GM23338 (cell line): ENCODE measurements around the gene S1PR3. TPM values are rescaled to one million over a fixed set of nuclear protein-coding genes. Genes with fewer than 3 reads are reported as not detected.

Experiments
- ATAC-seq: fragments of 200-7000 bp; cut with Tn5 transposase; 3 replicates; pipeline ENCODE4 v1.9.1; 2020
- DNase-seq: peaks from one replicate; pipeline ENCODE4 v3.0.0-alpha.2; 2015; ENCODE audit warnings: low spot score
- H2AFZ ChIP-seq: fragments of 200-600 bp; sonication (generic); 2 replicates; pipeline ENCODE4 v1.8.0; 2016; ENCODE audit warnings: antibody characterized with exemption, mild to moderate bottlenecking, moderate library complexity
- H3F3A ChIP-seq: fragments of 200-600 bp; sonication (generic); replicated peaks from 2 replicates; pipeline ENCODE4 v1.8.0; 2017; ENCODE audit warnings: antibody characterized with exemption, mixed run types, low read depth
- H3K27ac ChIP-seq: fragments of 200-600 bp; sonication (generic); 2 replicates; pipeline ENCODE4 v1.6.1; 2016; ENCODE audit warnings: low read depth
- H3K27me3 ChIP-seq: fragments of 200-600 bp; sonication (generic); 2 replicates; pipeline ENCODE4 v1.8.0; 2016; ENCODE audit warnings: mild to moderate bottlenecking, mixed run types, moderate library complexity; ENCODE audit not compliant: insufficient read depth
- H3K36me3 ChIP-seq: fragments of 200-600 bp; sonication (generic); 2 replicates; pipeline ENCODE4 v1.8.0; 2016; ENCODE audit warnings: mild to moderate bottlenecking; ENCODE audit not compliant: insufficient read depth
- H3K4me1 ChIP-seq: fragments of 200-600 bp; sonication (generic); 2 replicates; pipeline ENCODE4 v1.8.0; 2016; ENCODE audit warnings: mild to moderate bottlenecking, moderate library complexity; ENCODE audit not compliant: insufficient read depth
- H3K4me2 ChIP-seq: fragments of 200-600 bp; sonication (generic); 2 replicates; pipeline ENCODE4 v1.7.1; 2017; ENCODE audit warnings: mixed run types
- H3K4me3 ChIP-seq: fragments of 200-600 bp; sonication (generic); 2 replicates; pipeline ENCODE4 v1.6.1; 2016; ENCODE audit warnings: mixed run types
- H3K79me2 ChIP-seq: fragments of 200-600 bp; sonication (generic); replicated peaks from 2 replicates; pipeline ENCODE4 v1.8.0; 2017; ENCODE audit warnings: mild to moderate bottlenecking; ENCODE audit not compliant: insufficient read depth
- H3K9me2 ChIP-seq: fragments of 200-600 bp; sonication (generic); 2 replicates; pipeline ENCODE4 v1.8.0; 2017; ENCODE audit not compliant: insufficient read depth
- H4K20me1 ChIP-seq: fragments of 200-600 bp; sonication (generic); replicated peaks from 2 replicates; pipeline ENCODE4 v1.8.0; 2017; ENCODE audit warnings: mild to moderate bottlenecking; ENCODE audit not compliant: insufficient read depth
- H3K27ac Mint-ChIP-seq: 2 replicates; pipeline ENCODE4 v1.8.0; 2020; ENCODE audit warnings: inconsistent platforms, mild to moderate bottlenecking, moderate library complexity, mixed read lengths
- H3K27me3 Mint-ChIP-seq: 3 replicates; pipeline ENCODE4 v1.8.0; 2022; ENCODE audit warnings: low read depth, mild to moderate bottlenecking, moderate library complexity, mixed read lengths, inconsistent platforms; ENCODE audit not compliant: insufficient read depth, poor library complexity
- H3K36me3 Mint-ChIP-seq: 3 replicates; pipeline ENCODE4 v1.8.0; 2021; ENCODE audit warnings: low read depth, mild to moderate bottlenecking, inconsistent platforms, moderate library complexity, mixed read lengths
- H3K4me1 Mint-ChIP-seq: 3 replicates; pipeline ENCODE4 v1.8.0; 2020; ENCODE audit warnings: mild to moderate bottlenecking, inconsistent platforms, mixed read lengths
- H3K4me3 Mint-ChIP-seq: 3 replicates; pipeline ENCODE4 v1.8.0; 2021; ENCODE audit warnings: moderate library complexity, mild to moderate bottlenecking, inconsistent platforms, mixed read lengths
- H3K9me3 Mint-ChIP-seq: 3 replicates; pipeline ENCODE4 v1.8.0; 2020; ENCODE audit warnings: moderate library complexity, mild to moderate bottlenecking, inconsistent platforms, mixed read lengths
- CREB1 ChIP-seq: fragments of 250-450 bp; sonication (Bioruptor Pico); IDR thresholded peaks from 2 replicates; pipeline ENCODE4 v1.5.0; 2020; ENCODE audit warnings: low read depth, mild to moderate bottlenecking, moderate library complexity
- EZH2 ChIP-seq: fragments of 200-600 bp; sonication (generic); IDR thresholded peaks from one replicate; pipeline ENCODE4 v1.8.0; 2017; ENCODE audit warnings: antibody characterized with exemption, mild to moderate bottlenecking, low read depth; ENCODE audit not compliant: unreplicated experiment
- EZH2phosphoT487 ChIP-seq: fragments of 200-600 bp; sonication (generic); IDR thresholded peaks from one replicate; pipeline ENCODE4 v1.8.1; 2018; ENCODE audit warnings: antibody characterized with exemption; ENCODE audit not compliant: unreplicated experiment
- JUNB ChIP-seq: IDR thresholded peaks from one replicate; pipeline ENCODE4 v1.6.1; 2016; ENCODE audit warnings: antibody characterized with exemption; ENCODE audit not compliant: unreplicated experiment
- NANOG ChIP-seq: IDR thresholded peaks from 2 replicates; pipeline ENCODE4 v1.6.1; 2016; ENCODE audit warnings: antibody characterized with exemption, borderline replicate concordance
- POLR2AphosphoS5 ChIP-seq: IDR thresholded peaks from 2 replicates; pipeline ENCODE4 v1.6.1; 2016; ENCODE audit warnings: antibody characterized with exemption, low read depth
- ZNF114 ChIP-seq: fragments of 250-450 bp; sonication (Bioruptor Pico); IDR thresholded peaks from 2 replicates; pipeline ENCODE4 v1.5.0; 2020; ENCODE audit warnings: mild to moderate bottlenecking, moderate library complexity
- ZNF331 ChIP-seq: fragments of 250-450 bp; sonication (Bioruptor Pico); IDR thresholded peaks from 2 replicates; pipeline ENCODE4 v1.5.0; 2020; ENCODE audit warnings: low read depth, mild to moderate bottlenecking, moderate library complexity
- polyA plus RNA-seq: library from polyadenylated mRNA; unstranded; fragments of >200 nt; fragmentation: Nextera tagmentation; extraction: Ambion mirVana; gene quantifications from 2 replicates; pipeline ENCODE4 v1.2.1, GENCODE V29; 2016
- total RNA-seq: library from RNA; depleted of rRNA; stranded (reverse); fragments of >200 nt; shearing (Covaris generic); gene quantifications from 2 replicates; pipeline ENCODE4 v1.2.3, GENCODE V29; 2014
- TF ChIP-seq, protein P1 (sequence below): IDR thresholded peaks from one replicate; pipeline ENCODE4 v1.6.1; 2018; ENCODE audit warnings: antibody characterized with exemption; ENCODE audit not compliant: unreplicated experiment
- TF ChIP-seq, protein P2 (sequence below), 2 experiments: fragments of 200-600 bp in 1 of 2; sonication (generic) in 1 of 2; conservative IDR thresholded peaks; 2 replicates each; pipeline versions ENCODE4 v1.5.1 to v1.6.1; 2016 to 2017; ENCODE audit warnings: antibody characterized with exemption in 2 of 2, low read depth in 2 of 2, mild to moderate bottlenecking in 2 of 2, moderate library complexity in 1 of 2
- TF ChIP-seq, protein P3 (sequence below): IDR thresholded peaks from 2 replicates; pipeline ENCODE4 v1.6.1; 2016; ENCODE audit warnings: antibody characterized with exemption

S1PR3 gene
- total and polyA plus RNA-seq, 2 experiments from 2014 or later, result 2.1 to 7.6 TPM

GRCh38 chr9:89042984-89043383 lies 51.7 kb downstream of the S1PR3 start (continued):
- TF ChIP-seq, protein P1, sequence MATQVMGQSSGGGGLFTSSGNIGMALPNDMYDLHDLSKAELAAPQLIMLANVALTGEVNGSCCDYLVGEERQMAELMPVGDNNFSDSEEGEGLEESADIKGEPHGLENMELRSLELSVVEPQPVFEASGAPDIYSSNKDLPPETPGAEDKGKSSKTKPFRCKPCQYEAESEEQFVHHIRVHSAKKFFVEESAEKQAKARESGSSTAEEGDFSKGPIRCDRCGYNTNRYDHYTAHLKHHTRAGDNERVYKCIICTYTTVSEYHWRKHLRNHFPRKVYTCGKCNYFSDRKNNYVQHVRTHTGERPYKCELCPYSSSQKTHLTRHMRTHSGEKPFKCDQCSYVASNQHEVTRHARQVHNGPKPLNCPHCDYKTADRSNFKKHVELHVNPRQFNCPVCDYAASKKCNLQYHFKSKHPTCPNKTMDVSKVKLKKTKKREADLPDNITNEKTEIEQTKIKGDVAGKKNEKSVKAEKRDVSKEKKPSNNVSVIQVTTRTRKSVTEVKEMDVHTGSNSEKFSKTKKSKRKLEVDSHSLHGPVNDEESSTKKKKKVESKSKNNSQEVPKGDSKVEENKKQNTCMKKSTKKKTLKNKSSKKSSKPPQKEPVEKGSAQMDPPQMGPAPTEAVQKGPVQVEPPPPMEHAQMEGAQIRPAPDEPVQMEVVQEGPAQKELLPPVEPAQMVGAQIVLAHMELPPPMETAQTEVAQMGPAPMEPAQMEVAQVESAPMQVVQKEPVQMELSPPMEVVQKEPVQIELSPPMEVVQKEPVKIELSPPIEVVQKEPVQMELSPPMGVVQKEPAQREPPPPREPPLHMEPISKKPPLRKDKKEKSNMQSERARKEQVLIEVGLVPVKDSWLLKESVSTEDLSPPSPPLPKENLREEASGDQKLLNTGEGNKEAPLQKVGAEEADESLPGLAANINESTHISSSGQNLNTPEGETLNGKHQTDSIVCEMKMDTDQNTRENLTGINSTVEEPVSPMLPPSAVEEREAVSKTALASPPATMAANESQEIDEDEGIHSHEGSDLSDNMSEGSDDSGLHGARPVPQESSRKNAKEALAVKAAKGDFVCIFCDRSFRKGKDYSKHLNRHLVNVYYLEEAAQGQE, result no peak
- TF ChIP-seq EZH2phosphoT487 (no peak), EZH2 (no peak), JUNB (no peak), ZNF114 (no peak), POLR2AphosphoS5 (no peak), NANOG (no peak)

- Mint-ChIP-seq H3K27ac (no peak overlapping the region), H3K36me3 (no peaks in the 10 kb centered on the region), H3K4me3 (no peak overlapping the region), H3K4me1 (no peaks in the 10 kb centered on the region), H3K27me3 (no peaks in the 10 kb centered on the region), H3K9me3 (no peaks in the 10 kb centered on the region)
- no peak for ATAC-seq
- no peak for DNase-seq
- Histone ChIP-seq H3F3A (no peaks in the 10 kb centered on the region), H3K4me2 (no peak overlapping the region), H4K20me1 (no peaks in the 10 kb centered on the region), H3K27ac (no peak overlapping the region), H3K9me2 (0 out of 2 replicates have a peak, but pooled peaks cover 5% of the 10 kb centered on the region), H3K4me1 (no peaks in the 10 kb centered on the region), H3K27me3 (no peaks in the 10 kb centered on the region), H3K36me3 (no peaks in the 10 kb centered on the region), H3K4me3 (no peak overlapping the region), H3K79me2 (no peaks in the 10 kb centered on the region), H2AFZ (no peak overlapping the region)
- TF ChIP-seq, protein P2, sequence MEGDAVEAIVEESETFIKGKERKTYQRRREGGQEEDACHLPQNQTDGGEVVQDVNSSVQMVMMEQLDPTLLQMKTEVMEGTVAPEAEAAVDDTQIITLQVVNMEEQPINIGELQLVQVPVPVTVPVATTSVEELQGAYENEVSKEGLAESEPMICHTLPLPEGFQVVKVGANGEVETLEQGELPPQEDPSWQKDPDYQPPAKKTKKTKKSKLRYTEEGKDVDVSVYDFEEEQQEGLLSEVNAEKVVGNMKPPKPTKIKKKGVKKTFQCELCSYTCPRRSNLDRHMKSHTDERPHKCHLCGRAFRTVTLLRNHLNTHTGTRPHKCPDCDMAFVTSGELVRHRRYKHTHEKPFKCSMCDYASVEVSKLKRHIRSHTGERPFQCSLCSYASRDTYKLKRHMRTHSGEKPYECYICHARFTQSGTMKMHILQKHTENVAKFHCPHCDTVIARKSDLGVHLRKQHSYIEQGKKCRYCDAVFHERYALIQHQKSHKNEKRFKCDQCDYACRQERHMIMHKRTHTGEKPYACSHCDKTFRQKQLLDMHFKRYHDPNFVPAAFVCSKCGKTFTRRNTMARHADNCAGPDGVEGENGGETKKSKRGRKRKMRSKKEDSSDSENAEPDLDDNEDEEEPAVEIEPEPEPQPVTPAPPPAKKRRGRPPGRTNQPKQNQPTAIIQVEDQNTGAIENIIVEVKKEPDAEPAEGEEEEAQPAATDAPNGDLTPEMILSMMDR (conservative IDR thresholded peaks at IDR 0.05; ENCODE audit: low read depth in 2 of 2), result no peak
- no peak for TF ChIP-seq JUNB
- TF ChIP-seq ZNF331 (CRISPR knock-in tag), result no peak
These were observed 52.8 kb downstream of the S1PR3 start for GRCh38 chr9:89044104-89044503.

- no peaks in the 10 kb centered on the region for H3K9me2 ChIP-seq
- H2AFZ ChIP-seq, result no peak overlapping the region
- H3K4me3 Mint-ChIP-seq, result no peak overlapping the region
- H3K4me2 ChIP-seq, result no peak overlapping the region
- no peaks in the 10 kb centered on the region for H3K79me2 ChIP-seq
- H3K4me1 Mint-ChIP-seq, result no peaks in the 10 kb centered on the region
- no peaks in the 10 kb centered on the region for H3K9me3 Mint-ChIP-seq
- H3F3A ChIP-seq, result no peaks in the 10 kb centered on the region
- H3K27me3 Mint-ChIP-seq, result no peaks in the 10 kb centered on the region
- H3K36me3 ChIP-seq, result no peaks in the 10 kb centered on the region
- no peaks in the 10 kb centered on the region for H3K36me3 Mint-ChIP-seq
- H3K27ac ChIP-seq, result no peak overlapping the region
- H3K27ac Mint-ChIP-seq, result no peak overlapping the region
- TF ChIP-seq NANOG, result no peak
- TF ChIP-seq, protein P3, sequence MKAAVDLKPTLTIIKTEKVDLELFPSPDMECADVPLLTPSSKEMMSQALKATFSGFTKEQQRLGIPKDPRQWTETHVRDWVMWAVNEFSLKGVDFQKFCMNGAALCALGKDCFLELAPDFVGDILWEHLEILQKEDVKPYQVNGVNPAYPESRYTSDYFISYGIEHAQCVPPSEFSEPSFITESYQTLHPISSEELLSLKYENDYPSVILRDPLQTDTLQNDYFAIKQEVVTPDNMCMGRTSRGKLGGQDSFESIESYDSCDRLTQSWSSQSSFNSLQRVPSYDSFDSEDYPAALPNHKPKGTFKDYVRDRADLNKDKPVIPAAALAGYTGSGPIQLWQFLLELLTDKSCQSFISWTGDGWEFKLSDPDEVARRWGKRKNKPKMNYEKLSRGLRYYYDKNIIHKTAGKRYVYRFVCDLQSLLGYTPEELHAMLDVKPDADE, result no peak
- no peak for TF ChIP-seq CREB1 (CRISPR knock-in tag)
- no peak for TF ChIP-seq JUNB
- TF ChIP-seq POLR2AphosphoS5, result no peak
- TF ChIP-seq ZNF114, result no peak
- no peaks in the 10 kb centered on the region for H4K20me1 ChIP-seq
- ATAC-seq, result no peak
- no peak overlapping the region for H3K4me3 ChIP-seq
- H3K27me3 ChIP-seq, result no peaks in the 10 kb centered on the region
- H3K4me1 ChIP-seq, result no peaks in the 10 kb centered on the region
- DNase-seq, result no peak
These were observed 53.6 kb downstream of the S1PR3 start for GRCh38 chr9:89044881-89045280.
